Hepatocyte (in vitro differentiated cells): ENCODE data around the gene CARD19. TPM values are rescaled to one million over a fixed set of nuclear protein-coding genes. Genes with fewer than 3 reads are reported as not detected.

ENCODE experiments used
- DNase-seq: peaks from one replicate; pipeline ENCODE4 v3.0.0-alpha.2; 2016; ENCODE audit warnings: low spot score
- H2AFZ ChIP-seq: fragments of 200-600 bp; sonication (generic); 2 replicates; pipeline ENCODE4 v1.6.0; 2016; ENCODE audit warnings: antibody characterized with exemption, mild to moderate bottlenecking
- H3K27ac ChIP-seq: fragments of 200-600 bp; sonication (generic); 2 replicates; pipeline ENCODE4 v1.5.1; 2016; ENCODE audit warnings: mild to moderate bottlenecking
- H3K27me3 ChIP-seq: fragments of 200-600 bp; sonication (generic); 2 replicates; pipeline ENCODE4 v1.6.1; 2016
- H3K36me3 ChIP-seq: fragments of 200-600 bp; sonication (generic); replicated peaks from 2 replicates; pipeline ENCODE4 v1.5.1; 2016; ENCODE audit warnings: low read depth; ENCODE audit not compliant: insufficient read depth
- H3K4me1 ChIP-seq: fragments of 200-600 bp; sonication (generic); 2 replicates; pipeline ENCODE4 v1.5.1; 2016; ENCODE audit warnings: mild to moderate bottlenecking, moderate library complexity; ENCODE audit not compliant: insufficient read depth
- H3K4me2 ChIP-seq: fragments of 200-600 bp; sonication (generic); 2 replicates; pipeline ENCODE4 v1.6.0; 2016
- H3K4me3 ChIP-seq: fragments of 200-600 bp; sonication (generic); 2 replicates; pipeline ENCODE4 v1.5.1; 2016; ENCODE audit warnings: mild to moderate bottlenecking
- H3K79me2 ChIP-seq: fragments of 200-600 bp; sonication (generic); 2 replicates; pipeline ENCODE4 v1.6.0; 2017; ENCODE audit warnings: mild to moderate bottlenecking
- H3K9me2 ChIP-seq: fragments of 200-600 bp; sonication (generic); replicated peaks from 2 replicates; pipeline ENCODE4 v1.6.0; 2017; ENCODE audit warnings: mild to moderate bottlenecking; ENCODE audit not compliant: insufficient read depth
- H3K9me3 ChIP-seq: fragments of 200-600 bp; sonication (generic); 2 replicates; pipeline ENCODE4 v1.5.1; 2016; ENCODE audit warnings: low read depth, mild to moderate bottlenecking
- H4K20me1 ChIP-seq: fragments of 200-600 bp; sonication (generic); 2 replicates; pipeline ENCODE4 v1.6.0; 2016; ENCODE audit warnings: mild to moderate bottlenecking; ENCODE audit not compliant: insufficient read depth, poor library complexity, severe bottlenecking
- EZH2 ChIP-seq: fragments of 200-600 bp; sonication (generic); IDR thresholded peaks from 2 replicates; pipeline ENCODE4 v1.6.1; 2016; ENCODE audit warnings: antibody characterized with exemption, mild to moderate bottlenecking, borderline replicate concordance
- EZH2phosphoT487 ChIP-seq: fragments of 200-600 bp; sonication (generic); IDR thresholded peaks from one replicate; pipeline ENCODE4 v1.6.1; 2018; ENCODE audit warnings: antibody characterized with exemption, mild to moderate bottlenecking, low read depth, moderate library complexity; ENCODE audit not compliant: unreplicated experiment, severe bottlenecking
- WGBS: methylation state at CpG from one replicate; pipeline ENCODE4 v1.1.6; 2016; ENCODE audit warnings: low lambda C conversion rate; ENCODE audit errors: missing lambda C conversion rate; 5-methylcytosine and 5-hydroxymethylcytosine counted together
- polyA plus RNA-seq: library from polyadenylated mRNA; unstranded; fragments of >200 nt; fragmentation: Nextera tagmentation; extraction: Ambion mirVana; gene quantifications from 2 replicates; pipeline ENCODE4 v1.2.1, GENCODE V29; 2016
- total RNA-seq: library from RNA; depleted of rRNA; stranded (reverse); fragments of >200 nt; gene quantifications from 2 replicates; pipeline ENCODE4 v1.2.3, GENCODE V29; 2014
- TF ChIP-seq, protein P1 (sequence below): fragments of 200-600 bp; sonication (generic); IDR thresholded peaks from 2 replicates; pipeline ENCODE4 v1.5.1; 2016; ENCODE audit warnings: antibody characterized with exemption, mild to moderate bottlenecking; ENCODE audit not compliant: poor library complexity

CARD19 gene
- total and polyA plus RNA-seq, 2 experiments from 2014 or later, result 51.3 to 72.1 TPM

DNA sequence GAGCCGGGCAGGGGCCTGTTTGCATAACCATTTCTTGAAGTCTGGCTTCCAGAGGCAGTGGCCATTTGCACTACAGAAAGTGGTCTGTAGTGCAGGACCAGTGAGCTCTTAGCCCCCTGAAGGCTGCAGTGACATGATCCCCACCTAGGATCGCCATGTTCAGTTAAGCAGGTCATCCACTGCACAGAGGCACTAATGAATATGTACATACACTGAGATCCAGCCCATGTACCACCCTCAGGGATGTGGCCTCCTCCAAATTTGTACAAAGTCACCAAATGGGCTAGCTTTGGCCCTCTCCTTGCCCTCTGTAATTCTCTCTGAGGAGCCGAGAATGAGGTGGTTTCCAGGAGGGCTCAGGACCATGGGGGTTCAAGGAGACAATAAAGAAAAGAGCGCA is 45.8 kb upstream of the CARD19 start:
- WGBS, result 96% methylated on average over 4 of the region's 4 CpGs
- H3K27me3 ChIP-seq, result no peaks in the 10 kb centered on the region
- H3K36me3 ChIP-seq, result no peaks in the 10 kb centered on the region
- DNase-seq, result no peak
- H3K4me3 ChIP-seq, result no peak overlapping the region
- no peaks in the 10 kb centered on the region for H4K20me1 ChIP-seq
- no peaks in the 10 kb centered on the region for H3K9me2 ChIP-seq
- H3K79me2 ChIP-seq, result no peaks in the 10 kb centered on the region
- H3K27ac ChIP-seq, result no peak overlapping the region
- H3K4me2 ChIP-seq, result no peak overlapping the region
- no peak overlapping the region for H2AFZ ChIP-seq
- no peaks in the 10 kb centered on the region for H3K9me3 ChIP-seq
- no peaks in the 10 kb centered on the region for H3K4me1 ChIP-seq
- TF ChIP-seq EZH2phosphoT487 (no peak), EZH2 (no peak)
- TF ChIP-seq, protein P1, sequence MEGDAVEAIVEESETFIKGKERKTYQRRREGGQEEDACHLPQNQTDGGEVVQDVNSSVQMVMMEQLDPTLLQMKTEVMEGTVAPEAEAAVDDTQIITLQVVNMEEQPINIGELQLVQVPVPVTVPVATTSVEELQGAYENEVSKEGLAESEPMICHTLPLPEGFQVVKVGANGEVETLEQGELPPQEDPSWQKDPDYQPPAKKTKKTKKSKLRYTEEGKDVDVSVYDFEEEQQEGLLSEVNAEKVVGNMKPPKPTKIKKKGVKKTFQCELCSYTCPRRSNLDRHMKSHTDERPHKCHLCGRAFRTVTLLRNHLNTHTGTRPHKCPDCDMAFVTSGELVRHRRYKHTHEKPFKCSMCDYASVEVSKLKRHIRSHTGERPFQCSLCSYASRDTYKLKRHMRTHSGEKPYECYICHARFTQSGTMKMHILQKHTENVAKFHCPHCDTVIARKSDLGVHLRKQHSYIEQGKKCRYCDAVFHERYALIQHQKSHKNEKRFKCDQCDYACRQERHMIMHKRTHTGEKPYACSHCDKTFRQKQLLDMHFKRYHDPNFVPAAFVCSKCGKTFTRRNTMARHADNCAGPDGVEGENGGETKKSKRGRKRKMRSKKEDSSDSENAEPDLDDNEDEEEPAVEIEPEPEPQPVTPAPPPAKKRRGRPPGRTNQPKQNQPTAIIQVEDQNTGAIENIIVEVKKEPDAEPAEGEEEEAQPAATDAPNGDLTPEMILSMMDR, result no peak

- WGBS, result 65% methylated on average over 6 of the region's 6 CpGs
- Histone ChIP-seq H3K9me2 (no peaks in the 10 kb centered on the region), H3K9me3 (no peaks in the 10 kb centered on the region), H3K27ac (no peak overlapping the region), H2AFZ (no peak overlapping the region), H3K4me3 (no peak overlapping the region), H3K36me3 (no peaks in the 10 kb centered on the region), H3K4me2 (no peak overlapping the region), H3K4me1 (no peaks in the 10 kb centered on the region), H4K20me1 (no peaks in the 10 kb centered on the region), H3K27me3 (no peaks in the 10 kb centered on the region), H3K79me2 (no peaks in the 10 kb centered on the region)
- no peak for TF ChIP-seq EZH2
- TF ChIP-seq, protein P1, result no peak
- no peak for TF ChIP-seq EZH2phosphoT487
- DNase-seq, result no peak
Measured at GRCh38 chr9:93051680-93052089, 44.3 kb upstream of the CARD19 start.

GRCh38 chr9:93052791-93053540 is 43.1 kb upstream of the CARD19 start:
- TF ChIP-seq, protein P1, result no peak
- no peak for TF ChIP-seq EZH2phosphoT487
- TF ChIP-seq EZH2, result no peak
- 72% methylated on average over 15 of the region's 15 CpGs for WGBS

More at GRCh38 chr9:93052791-93053540, 43.1 kb upstream of the CARD19 start:
- H3K27ac ChIP-seq, result no peak overlapping the region
- H3K4me3 ChIP-seq, result no peak overlapping the region
- H3K9me3 ChIP-seq, result no peaks in the 10 kb centered on the region
- H4K20me1 ChIP-seq, result no peaks in the 10 kb centered on the region
- H2AFZ ChIP-seq, result no peak overlapping the region
- DNase-seq, result no peak
- H3K36me3 ChIP-seq, result no peaks in the 10 kb centered on the region
- no peaks in the 10 kb centered on the region for H3K4me1 ChIP-seq
- no peaks in the 10 kb centered on the region for H3K79me2 ChIP-seq
- H3K27me3 ChIP-seq, result no peaks in the 10 kb centered on the region
- no peaks in the 10 kb centered on the region for H3K9me2 ChIP-seq
- no peak overlapping the region for H3K4me2 ChIP-seq
